ENCODE results near the gene AGRN. TPM values are rescaled to one million over a fixed set of nuclear protein-coding genes. Genes with fewer than 3 reads are reported as not detected.
"Not testable (repeated sequence)": the region's sequence is repeated elsewhere in the genome, so short reads cannot be mapped to it uniquely, and the experiment has no call there.

The AGRN gene
- polyA plus RNA-seq, 3 donors: 0.06 to 4.7 (median 0.43) TPM

DNA sequence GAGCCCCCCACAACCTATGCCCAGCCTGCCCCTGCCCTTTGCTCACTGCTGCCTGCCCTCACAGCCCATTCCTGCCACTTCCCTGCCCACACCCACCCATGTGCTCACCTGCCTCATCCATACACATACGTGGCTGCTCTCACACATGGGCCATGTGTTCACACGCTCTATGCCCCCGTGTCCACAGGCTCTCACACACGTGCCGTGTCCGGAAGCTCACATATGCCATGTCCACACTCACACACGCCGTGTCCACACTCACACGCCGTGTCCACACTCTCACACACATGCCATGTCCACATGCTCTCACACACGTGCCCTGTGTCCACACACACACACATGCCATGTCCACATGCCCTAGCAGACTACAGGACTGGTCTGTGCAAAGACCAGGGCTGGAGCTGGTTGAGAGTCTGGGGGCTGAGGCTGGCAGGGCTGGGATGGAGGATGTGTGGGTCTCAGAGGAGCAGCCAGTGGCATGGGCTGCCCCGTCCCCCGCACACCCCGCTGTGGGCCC lies 54.8 kb downstream of the AGRN start:
- no peak overlapping the region for H3K9ac ChIP-seq (ENCODE audit: insufficient read depth, low read length, poor library complexity, severe bottlenecking)
- no peak overlapping the region for H3K4me2 ChIP-seq (replicated peaks; ENCODE audit: extremely low read depth, low read length, poor library complexity, severe bottlenecking)
- no peak overlapping the region for H3K4me3 Mint-ChIP-seq
- H3K27ac Mint-ChIP-seq: no peak overlapping the region
- TF ChIP-seq, protein P1, sequence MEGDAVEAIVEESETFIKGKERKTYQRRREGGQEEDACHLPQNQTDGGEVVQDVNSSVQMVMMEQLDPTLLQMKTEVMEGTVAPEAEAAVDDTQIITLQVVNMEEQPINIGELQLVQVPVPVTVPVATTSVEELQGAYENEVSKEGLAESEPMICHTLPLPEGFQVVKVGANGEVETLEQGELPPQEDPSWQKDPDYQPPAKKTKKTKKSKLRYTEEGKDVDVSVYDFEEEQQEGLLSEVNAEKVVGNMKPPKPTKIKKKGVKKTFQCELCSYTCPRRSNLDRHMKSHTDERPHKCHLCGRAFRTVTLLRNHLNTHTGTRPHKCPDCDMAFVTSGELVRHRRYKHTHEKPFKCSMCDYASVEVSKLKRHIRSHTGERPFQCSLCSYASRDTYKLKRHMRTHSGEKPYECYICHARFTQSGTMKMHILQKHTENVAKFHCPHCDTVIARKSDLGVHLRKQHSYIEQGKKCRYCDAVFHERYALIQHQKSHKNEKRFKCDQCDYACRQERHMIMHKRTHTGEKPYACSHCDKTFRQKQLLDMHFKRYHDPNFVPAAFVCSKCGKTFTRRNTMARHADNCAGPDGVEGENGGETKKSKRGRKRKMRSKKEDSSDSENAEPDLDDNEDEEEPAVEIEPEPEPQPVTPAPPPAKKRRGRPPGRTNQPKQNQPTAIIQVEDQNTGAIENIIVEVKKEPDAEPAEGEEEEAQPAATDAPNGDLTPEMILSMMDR (IDR thresholded peaks at IDR 0.05): no peak
- peaks cover 4 to 6% of the 10 kb centered on the region in 2 donors for H3K4me1 ChIP-seq (ENCODE audit: control insufficient read depth in 1 of 2, insufficient read depth in 2 of 2, low read length in 2 of 2)
- no peaks in the 10 kb centered on the region for H3K36me3 Mint-ChIP-seq
- H3K4me1 Mint-ChIP-seq: peaks cover 5% of the 10 kb centered on the region
- H3K9me3 Mint-ChIP-seq: no peaks in the 10 kb centered on the region
- peaks cover 10 to 26% (median 12%) of the 10 kb centered on the region in 3 donors for H3K27me3 Mint-ChIP-seq (ENCODE audit: low read depth in 3 of 3)
- DNase-seq: no peak
- no peaks in the 10 kb centered on the region for H4K20me1 ChIP-seq (ENCODE audit: insufficient read depth, low read length)
- H3K4me3 ChIP-seq (replicated peaks in 1 of 3; ENCODE audit: low read depth in 2 of 3, low read length in 3 of 3): no peak overlapping the region
- intact Hi-C loops (cut with micrococcal nuclease): no loop called here
- H3K27ac ChIP-seq (ENCODE audit: low read depth in 1 of 2, low read length in 2 of 2): no peak overlapping the region
- H2AFZ ChIP-seq (ENCODE audit: insufficient read depth, low read depth, low read length, poor library complexity, severe bottlenecking): no peak overlapping the region
- no peaks in the 10 kb centered on the region for H3K79me2 ChIP-seq (ENCODE audit: insufficient read depth, low read length)
- peaks cover 0 to 13% of the 10 kb centered on the region in 2 donors for H3K27me3 ChIP-seq (ENCODE audit: control insufficient read depth in 2 of 2, insufficient read depth in 2 of 2, low read length in 2 of 2)
- WGBS (ENCODE audit: insufficient coverage): 90% methylated on average over 10 of the region's 14 CpGs
- no peaks in the 10 kb centered on the region for H3K9me3 ChIP-seq (replicated peaks in 1 of 2; ENCODE audit: control insufficient read depth in 1 of 2, insufficient read depth in 1 of 2, low read length in 2 of 2)
- H3K36me3 ChIP-seq (replicated peaks in 1 of 2; ENCODE audit: control insufficient read depth in 1 of 2, insufficient read depth in 2 of 2, low read length in 2 of 2): no peaks in the 10 kb centered on the region

DNA sequence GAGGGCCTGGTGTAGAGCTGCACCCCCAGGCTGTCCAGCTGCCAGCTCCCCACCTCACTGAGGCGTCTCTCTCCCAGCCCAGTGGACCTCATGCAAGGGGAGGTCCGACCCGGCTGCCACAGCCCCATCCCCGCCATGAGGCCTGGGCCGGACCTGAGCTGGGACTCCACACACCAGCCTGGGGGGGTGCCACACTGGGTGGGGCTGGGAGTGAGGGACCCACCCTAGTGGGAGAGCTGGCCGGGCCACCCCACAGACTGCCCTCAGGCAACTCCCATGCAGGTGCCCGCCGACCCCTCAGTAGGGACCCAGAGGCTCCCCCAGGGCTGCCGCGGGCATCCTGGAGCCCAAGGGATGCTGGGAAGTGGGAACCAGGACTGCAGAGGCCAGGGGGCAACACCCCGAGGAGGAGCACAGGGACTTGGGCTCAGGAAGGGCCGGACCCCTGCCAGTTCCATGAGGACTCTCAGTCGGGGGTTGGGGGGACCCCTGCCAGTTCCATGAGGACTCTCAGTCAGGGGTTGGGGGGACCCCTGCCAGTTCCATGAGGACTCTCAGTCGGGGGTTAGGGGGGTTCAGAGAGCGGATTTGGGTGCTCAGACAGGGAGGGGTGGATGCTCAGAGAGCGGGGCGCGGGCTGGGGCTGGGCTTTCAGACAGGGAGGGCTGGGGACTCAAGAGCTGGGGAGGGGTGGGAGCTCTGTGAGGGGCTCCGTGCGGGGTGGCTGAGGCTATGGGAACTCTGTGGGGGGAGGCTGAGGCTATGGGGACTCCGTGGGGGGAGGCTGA lies 55.4 kb downstream of the AGRN start:
- H3K27me3 ChIP-seq (ENCODE audit: control insufficient read depth in 2 of 2, insufficient read depth in 2 of 2, low read length in 2 of 2): peaks cover 0 to 13% of the 10 kb centered on the region in 2 donors
- no peak overlapping the region for H2AFZ ChIP-seq (ENCODE audit: insufficient read depth, low read depth, low read length, poor library complexity, severe bottlenecking)
- no peak overlapping the region for H3K4me3 ChIP-seq (replicated peaks in 1 of 3; ENCODE audit: low read depth in 2 of 3, low read length in 3 of 3)
- no peaks in the 10 kb centered on the region for H3K79me2 ChIP-seq (ENCODE audit: insufficient read depth, low read length)
- H3K27ac Mint-ChIP-seq: no peak overlapping the region
- no peaks in the 10 kb centered on the region for H4K20me1 ChIP-seq (ENCODE audit: insufficient read depth, low read length)
- TF ChIP-seq, protein P1 (IDR thresholded peaks at IDR 0.05): no peak
- peaks cover 7 to 26% (median 13%) of the 10 kb centered on the region in 3 donors for H3K27me3 Mint-ChIP-seq (ENCODE audit: low read depth in 3 of 3)
- intact Hi-C loops (cut with micrococcal nuclease): no loop called here
- H3K9me3 ChIP-seq (replicated peaks in 1 of 2; ENCODE audit: control insufficient read depth in 1 of 2, insufficient read depth in 1 of 2, low read length in 2 of 2): no peaks in the 10 kb centered on the region
- 78% methylated on average over 13 of the region's 21 CpGs for WGBS (ENCODE audit: insufficient coverage)
- H3K4me1 Mint-ChIP-seq: peaks cover 8% of the 10 kb centered on the region
- no peak overlapping the region for H3K4me2 ChIP-seq (replicated peaks; ENCODE audit: extremely low read depth, low read length, poor library complexity, severe bottlenecking)
- no peaks in the 10 kb centered on the region for H3K36me3 Mint-ChIP-seq
- peaks cover 9 to 11% of the 10 kb centered on the region in 2 donors for H3K4me1 ChIP-seq (ENCODE audit: control insufficient read depth in 1 of 2, insufficient read depth in 2 of 2, low read length in 2 of 2)
- no peak overlapping the region for H3K9ac ChIP-seq (ENCODE audit: insufficient read depth, low read length, poor library complexity, severe bottlenecking)
- H3K4me3 Mint-ChIP-seq: no peak overlapping the region
- H3K27ac ChIP-seq (ENCODE audit: low read depth in 1 of 2, low read length in 2 of 2): no peak overlapping the region
- no peaks in the 10 kb centered on the region for H3K36me3 ChIP-seq (replicated peaks in 1 of 2; ENCODE audit: control insufficient read depth in 1 of 2, insufficient read depth in 2 of 2, low read length in 2 of 2)
- no peak for DNase-seq
- H3K9me3 Mint-ChIP-seq: peaks cover 0 to 2% (median 0%) of the 10 kb centered on the region in 7 donors

- peaks cover 0 to 14% of the 10 kb centered on the region in 2 donors for H3K27me3 ChIP-seq (ENCODE audit: control insufficient read depth in 2 of 2, insufficient read depth in 2 of 2, low read length in 2 of 2)
- H3K27ac Mint-ChIP-seq; H3K36me3 ChIP-seq (replicated peaks in 1 of 2; ENCODE audit: control insufficient read depth in 1 of 2, insufficient read depth in 2 of 2, low read length in 2 of 2); intact Hi-C loops (cut with micrococcal nuclease); H2AFZ ChIP-seq (ENCODE audit: insufficient read depth, low read depth, low read length, poor library complexity, severe bottlenecking); H3K4me2 ChIP-seq (replicated peaks; ENCODE audit: extremely low read depth, low read length, poor library complexity, severe bottlenecking); H4K20me1 ChIP-seq (ENCODE audit: insufficient read depth, low read length); H3K9me3 ChIP-seq (replicated peaks in 1 of 2; ENCODE audit: control insufficient read depth in 1 of 2, insufficient read depth in 1 of 2, low read length in 2 of 2); H3K4me3 Mint-ChIP-seq; H3K79me2 ChIP-seq (ENCODE audit: insufficient read depth, low read length); H3K4me1 Mint-ChIP-seq; H3K27ac ChIP-seq (ENCODE audit: low read depth in 1 of 2, low read length in 2 of 2); DNase-seq; H3K9ac ChIP-seq (ENCODE audit: insufficient read depth, low read length, poor library complexity, severe bottlenecking); H3K36me3 Mint-ChIP-seq; H3K9me3 Mint-ChIP-seq; H3K4me3 ChIP-seq (replicated peaks in 1 of 3; ENCODE audit: low read depth in 2 of 3, low read length in 3 of 3): not testable (repeated sequence)
- H3K4me1 ChIP-seq (ENCODE audit: control insufficient read depth in 1 of 2, insufficient read depth in 2 of 2, low read length in 2 of 2): peaks cover 9 to 11% of the 10 kb centered on the region in 2 donors
- H3K27me3 Mint-ChIP-seq (ENCODE audit: low read depth in 3 of 3): peaks cover 7 to 20% (median 10%) of the 10 kb centered on the region in 3 donors
- WGBS (ENCODE audit: insufficient coverage): no CpG with 5 or more reads among the region's 21 CpGs
Measured at GRCh38 chr1:1077396-1077795, 57.5 kb downstream of the AGRN start.

Data from CD14-positive monocyte (primary cell).